Hepatocyte (in vitro differentiated cells): ENCODE results near the gene LRRC28. TPM values are rescaled to one million over a fixed set of nuclear protein-coding genes. Genes with fewer than 3 reads are reported as not detected.
A peak's percentile ranks its signal among the peaks of the same experiment; 100 is the strongest.

Experiments
- DNase-seq: peaks from one replicate; pipeline ENCODE4 v3.0.0-alpha.2; 2016; ENCODE audit warnings: low spot score
- H2AFZ ChIP-seq: fragments of 200-600 bp; sonication (generic); 2 replicates; pipeline ENCODE4 v1.6.0; 2016; ENCODE audit warnings: antibody characterized with exemption, mild to moderate bottlenecking
- H3K27ac ChIP-seq: fragments of 200-600 bp; sonication (generic); 2 replicates; pipeline ENCODE4 v1.5.1; 2016; ENCODE audit warnings: mild to moderate bottlenecking
- H3K27me3 ChIP-seq: fragments of 200-600 bp; sonication (generic); 2 replicates; pipeline ENCODE4 v1.6.1; 2016
- H3K36me3 ChIP-seq: fragments of 200-600 bp; sonication (generic); replicated peaks from 2 replicates; pipeline ENCODE4 v1.5.1; 2016; ENCODE audit warnings: low read depth; ENCODE audit not compliant: insufficient read depth
- H3K4me1 ChIP-seq: fragments of 200-600 bp; sonication (generic); 2 replicates; pipeline ENCODE4 v1.5.1; 2016; ENCODE audit warnings: mild to moderate bottlenecking, moderate library complexity; ENCODE audit not compliant: insufficient read depth
- H3K4me2 ChIP-seq: fragments of 200-600 bp; sonication (generic); 2 replicates; pipeline ENCODE4 v1.6.0; 2016
- H3K4me3 ChIP-seq: fragments of 200-600 bp; sonication (generic); 2 replicates; pipeline ENCODE4 v1.5.1; 2016; ENCODE audit warnings: mild to moderate bottlenecking
- H3K79me2 ChIP-seq: fragments of 200-600 bp; sonication (generic); 2 replicates; pipeline ENCODE4 v1.6.0; 2017; ENCODE audit warnings: mild to moderate bottlenecking
- H3K9me2 ChIP-seq: fragments of 200-600 bp; sonication (generic); replicated peaks from 2 replicates; pipeline ENCODE4 v1.6.0; 2017; ENCODE audit warnings: mild to moderate bottlenecking; ENCODE audit not compliant: insufficient read depth
- H3K9me3 ChIP-seq: fragments of 200-600 bp; sonication (generic); 2 replicates; pipeline ENCODE4 v1.5.1; 2016; ENCODE audit warnings: low read depth, mild to moderate bottlenecking
- H4K20me1 ChIP-seq: fragments of 200-600 bp; sonication (generic); 2 replicates; pipeline ENCODE4 v1.6.0; 2016; ENCODE audit warnings: mild to moderate bottlenecking; ENCODE audit not compliant: insufficient read depth, poor library complexity, severe bottlenecking
- CTCF ChIP-seq: fragments of 200-600 bp; sonication (generic); IDR thresholded peaks from 2 replicates; pipeline ENCODE4 v1.5.1; 2016; ENCODE audit warnings: antibody characterized with exemption, mild to moderate bottlenecking; ENCODE audit not compliant: poor library complexity
- EZH2 ChIP-seq: fragments of 200-600 bp; sonication (generic); IDR thresholded peaks from 2 replicates; pipeline ENCODE4 v1.6.1; 2016; ENCODE audit warnings: antibody characterized with exemption, mild to moderate bottlenecking, borderline replicate concordance
- EZH2phosphoT487 ChIP-seq: fragments of 200-600 bp; sonication (generic); IDR thresholded peaks from one replicate; pipeline ENCODE4 v1.6.1; 2018; ENCODE audit warnings: antibody characterized with exemption, mild to moderate bottlenecking, low read depth, moderate library complexity; ENCODE audit not compliant: unreplicated experiment, severe bottlenecking
- WGBS: methylation state at CpG from one replicate; pipeline ENCODE4 v1.1.6; 2016; ENCODE audit warnings: low lambda C conversion rate; ENCODE audit errors: missing lambda C conversion rate; 5-methylcytosine and 5-hydroxymethylcytosine counted together
- polyA plus RNA-seq: library from polyadenylated mRNA; unstranded; fragments of >200 nt; fragmentation: Nextera tagmentation; extraction: Ambion mirVana; gene quantifications from 2 replicates; pipeline ENCODE4 v1.2.1, GENCODE V29; 2016
- total RNA-seq: library from RNA; depleted of rRNA; stranded (reverse); fragments of >200 nt; gene quantifications from 2 replicates; pipeline ENCODE4 v1.2.3, GENCODE V29; 2014

LRRC28 gene
- total and polyA plus RNA-seq, 2 experiments from 2014 or later: 32.1 to 55.5 TPM

- H3K27ac ChIP-seq: no peak overlapping the region
- no peak overlapping the region for H3K4me3 ChIP-seq
- no peaks in the 10 kb centered on the region for H3K9me3 ChIP-seq
- H3K4me1 ChIP-seq: no peaks in the 10 kb centered on the region
- H3K27me3 ChIP-seq: no peaks in the 10 kb centered on the region
- H3K36me3 ChIP-seq: no peaks in the 10 kb centered on the region
- 79% methylated on average over 12 of the region's 12 CpGs for WGBS
- H3K9me2 ChIP-seq: no peaks in the 10 kb centered on the region
- no peaks in the 10 kb centered on the region for H4K20me1 ChIP-seq
- peaks cover 36% of the 10 kb centered on the region for H3K79me2 ChIP-seq
- no peak for TF ChIP-seq EZH2phosphoT487
- TF ChIP-seq EZH2: no peak
- TF ChIP-seq CTCF: no peak
- DNase-seq: no peak
- no peak overlapping the region for H2AFZ ChIP-seq
- H3K4me2 ChIP-seq: no peak overlapping the region
Observed at GRCh38 chr15:99257107-99257750, 5.9 kb downstream of the LRRC28 start.

GRCh38 chr15:99264125-99264524 lies 12.8 kb downstream of the LRRC28 start:
- no peak overlapping the region for H2AFZ ChIP-seq
- no peak overlapping the region for H3K4me2 ChIP-seq
- peaks cover 9% of the 10 kb centered on the region for H3K4me1 ChIP-seq
- H3K79me2 ChIP-seq: no peaks in the 10 kb centered on the region
- H3K27ac ChIP-seq: peak overlapping the region; percentile 28
- H4K20me1 ChIP-seq: no peaks in the 10 kb centered on the region
- DNase-seq: no peak
- no peak overlapping the region for H3K4me3 ChIP-seq
- H3K36me3 ChIP-seq: no peaks in the 10 kb centered on the region
- no peaks in the 10 kb centered on the region for H3K27me3 ChIP-seq
- no peaks in the 10 kb centered on the region for H3K9me3 ChIP-seq
- TF ChIP-seq EZH2phosphoT487 (no peak), CTCF (no peak), EZH2 (no peak)
- WGBS: 83% methylated on average over 5 of the region's 5 CpGs
- no peaks in the 10 kb centered on the region for H3K9me2 ChIP-seq

- no peak for TF ChIP-seq EZH2
- no peak for TF ChIP-seq EZH2phosphoT487
- no peak for TF ChIP-seq CTCF
- no peak overlapping the region for H3K27ac ChIP-seq
- no peaks in the 10 kb centered on the region for H3K9me2 ChIP-seq
- peak overlapping the region; percentile 13 for H3K4me2 ChIP-seq
- H3K4me3 ChIP-seq: no peak overlapping the region
- no peaks in the 10 kb centered on the region for H3K36me3 ChIP-seq
- DNase-seq: no peak
- no peaks in the 10 kb centered on the region for H3K9me3 ChIP-seq
- no peaks in the 10 kb centered on the region for H3K27me3 ChIP-seq
- H3K79me2 ChIP-seq: peaks cover 6% of the 10 kb centered on the region
- H3K4me1 ChIP-seq: peaks cover 9% of the 10 kb centered on the region
- H2AFZ ChIP-seq: no peak overlapping the region
- WGBS: 79% methylated on average over 3 of the region's 3 CpGs
- H4K20me1 ChIP-seq: no peaks in the 10 kb centered on the region
Observed at GRCh38 chr15:99265541-99266070, 14.3 kb downstream of the LRRC28 start.
